ENCODE data around the gene HLF.

HLF gene

GRCh38 chr17:55278173-55278961 is 13.6 kb downstream of the HLF start:
- H3K79me2 ChIP-seq (ENCODE audit: low read length) = no peaks in the 10 kb centered on the region
- no peak overlapping the region for H3K27ac ChIP-seq (ENCODE audit: low read length)
- no peaks in the 10 kb centered on the region for H3K9me2 ChIP-seq (replicated peaks; ENCODE audit: insufficient read depth, low read length)
- no peak for DNase-seq
- no peaks in the 10 kb centered on the region for H4K20me1 ChIP-seq (ENCODE audit: insufficient read depth, low read length)
- H3K4me3 ChIP-seq (ENCODE audit: low read length) = no peak overlapping the region
- no peaks in the 10 kb centered on the region for H3F3A ChIP-seq (ENCODE audit: insufficient read depth, low read length)
- TF ChIP-seq EZH2 (optimal IDR thresholded peaks at IDR 0.05; ENCODE audit: low read depth, low read length) (no peak), EZH2phosphoT487 (IDR thresholded peaks at IDR 0.05; ENCODE audit: low read length) (no peak), CTCF (IDR thresholded peaks at IDR 0.05; ENCODE audit: low read length) (no peak)
- H3K9ac ChIP-seq (ENCODE audit: low read length) = no peak overlapping the region
- no peaks in the 10 kb centered on the region for H3K27me3 ChIP-seq (replicated peaks; ENCODE audit: insufficient read depth, low read length)
- H3K4me2 ChIP-seq (ENCODE audit: low read depth, low read length) = no peak overlapping the region
- H3K36me3 ChIP-seq (replicated peaks; ENCODE audit: insufficient read depth, low read length) = no peaks in the 10 kb centered on the region
- H2AFZ ChIP-seq (ENCODE audit: low read length) = no peak overlapping the region
- no peaks in the 10 kb centered on the region for H3K4me1 ChIP-seq (ENCODE audit: low read length)
- H3K9me3 ChIP-seq (replicated peaks; ENCODE audit: insufficient read depth, low read length) = no peaks in the 10 kb centered on the region

- no peaks in the 10 kb centered on the region for H3K4me1 ChIP-seq (ENCODE audit: low read length)
- no peak overlapping the region for H3K9ac ChIP-seq (ENCODE audit: low read length)
- H3K9me3 ChIP-seq (replicated peaks; ENCODE audit: insufficient read depth, low read length) = no peaks in the 10 kb centered on the region
- H3K36me3 ChIP-seq (replicated peaks; ENCODE audit: insufficient read depth, low read length) = no peaks in the 10 kb centered on the region
- no peak for TF ChIP-seq EZH2phosphoT487 (IDR thresholded peaks at IDR 0.05; ENCODE audit: low read length)
- no peak for TF ChIP-seq CTCF (IDR thresholded peaks at IDR 0.05; ENCODE audit: low read length)
- TF ChIP-seq EZH2 (optimal IDR thresholded peaks at IDR 0.05; ENCODE audit: low read depth, low read length) = no peak
- H3K79me2 ChIP-seq (ENCODE audit: low read length) = no peaks in the 10 kb centered on the region
- H3K9me2 ChIP-seq (replicated peaks; ENCODE audit: insufficient read depth, low read length) = no peaks in the 10 kb centered on the region
- H3F3A ChIP-seq (ENCODE audit: insufficient read depth, low read length) = no peaks in the 10 kb centered on the region
- DNase-seq = no peak
- H3K27ac ChIP-seq (ENCODE audit: low read length) = no peak overlapping the region
- no peak overlapping the region for H3K4me2 ChIP-seq (ENCODE audit: low read depth, low read length)
- H4K20me1 ChIP-seq (ENCODE audit: insufficient read depth, low read length) = no peaks in the 10 kb centered on the region
- H3K27me3 ChIP-seq (replicated peaks; ENCODE audit: insufficient read depth, low read length) = no peaks in the 10 kb centered on the region
- no peak overlapping the region for H3K4me3 ChIP-seq (ENCODE audit: low read length)
- no peak overlapping the region for H2AFZ ChIP-seq (ENCODE audit: low read length)
Measured at GRCh38 chr17:55279203-55279602, 14.4 kb downstream of the HLF start.

GRCh38 chr17:55279788-55280187 is 15.0 kb downstream of the HLF start:
- Histone ChIP-seq H3K4me3 (ENCODE audit: low read length) (no peak overlapping the region), H3K27me3 (replicated peaks; ENCODE audit: insufficient read depth, low read length) (no peaks in the 10 kb centered on the region), H3F3A (ENCODE audit: insufficient read depth, low read length) (no peaks in the 10 kb centered on the region), H3K4me2 (ENCODE audit: low read depth, low read length) (no peak overlapping the region), H3K9me3 (replicated peaks; ENCODE audit: insufficient read depth, low read length) (no peaks in the 10 kb centered on the region), H3K27ac (ENCODE audit: low read length) (no peak overlapping the region), H4K20me1 (ENCODE audit: insufficient read depth, low read length) (no peaks in the 10 kb centered on the region), H3K79me2 (ENCODE audit: low read length) (no peaks in the 10 kb centered on the region), H2AFZ (ENCODE audit: low read length) (no peak overlapping the region), H3K9me2 (replicated peaks; ENCODE audit: insufficient read depth, low read length) (no peaks in the 10 kb centered on the region), H3K36me3 (replicated peaks; ENCODE audit: insufficient read depth, low read length) (no peaks in the 10 kb centered on the region), H3K4me1 (ENCODE audit: low read length) (no peaks in the 10 kb centered on the region), H3K9ac (ENCODE audit: low read length) (no peak overlapping the region)
- no peak for DNase-seq
- no peak for TF ChIP-seq EZH2phosphoT487 (IDR thresholded peaks at IDR 0.05; ENCODE audit: low read length)

GRCh38 chr17:55280212-55280611 is 15.5 kb downstream of the HLF start:
- no peaks in the 10 kb centered on the region for H4K20me1 ChIP-seq (ENCODE audit: insufficient read depth, low read length)
- H3K27ac ChIP-seq (ENCODE audit: low read length) = no peak overlapping the region
- TF ChIP-seq EZH2 (optimal IDR thresholded peaks at IDR 0.05; ENCODE audit: low read depth, low read length) = no peak
- TF ChIP-seq EZH2phosphoT487 (IDR thresholded peaks at IDR 0.05; ENCODE audit: low read length) = no peak
- TF ChIP-seq CTCF (IDR thresholded peaks at IDR 0.05; ENCODE audit: low read length) = no peak
- H2AFZ ChIP-seq (ENCODE audit: low read length) = no peak overlapping the region
- H3K9ac ChIP-seq (ENCODE audit: low read length) = no peak overlapping the region
- no peaks in the 10 kb centered on the region for H3K36me3 ChIP-seq (replicated peaks; ENCODE audit: insufficient read depth, low read length)
- no peak overlapping the region for H3K4me3 ChIP-seq (ENCODE audit: low read length)
- no peaks in the 10 kb centered on the region for H3F3A ChIP-seq (ENCODE audit: insufficient read depth, low read length)
- H3K79me2 ChIP-seq (ENCODE audit: low read length) = no peaks in the 10 kb centered on the region
- no peaks in the 10 kb centered on the region for H3K9me3 ChIP-seq (replicated peaks; ENCODE audit: insufficient read depth, low read length)
- H3K27me3 ChIP-seq (replicated peaks; ENCODE audit: insufficient read depth, low read length) = no peaks in the 10 kb centered on the region
- no peaks in the 10 kb centered on the region for H3K9me2 ChIP-seq (replicated peaks; ENCODE audit: insufficient read depth, low read length)
- no peak for DNase-seq
- H3K4me2 ChIP-seq (ENCODE audit: low read depth, low read length) = no peak overlapping the region
- no peaks in the 10 kb centered on the region for H3K4me1 ChIP-seq (ENCODE audit: low read length)

Measured in MM.1S (cell line).